Astrocyte of the hippocampus (primary cell): ENCODE data around the gene EFCAB6.

Experiments used
- DNase-seq: peaks from one replicate; pipeline ENCODE4 v3.0.0; 2011; ENCODE audit warnings: low read depth, low spot score

EFCAB6 gene

DNA sequence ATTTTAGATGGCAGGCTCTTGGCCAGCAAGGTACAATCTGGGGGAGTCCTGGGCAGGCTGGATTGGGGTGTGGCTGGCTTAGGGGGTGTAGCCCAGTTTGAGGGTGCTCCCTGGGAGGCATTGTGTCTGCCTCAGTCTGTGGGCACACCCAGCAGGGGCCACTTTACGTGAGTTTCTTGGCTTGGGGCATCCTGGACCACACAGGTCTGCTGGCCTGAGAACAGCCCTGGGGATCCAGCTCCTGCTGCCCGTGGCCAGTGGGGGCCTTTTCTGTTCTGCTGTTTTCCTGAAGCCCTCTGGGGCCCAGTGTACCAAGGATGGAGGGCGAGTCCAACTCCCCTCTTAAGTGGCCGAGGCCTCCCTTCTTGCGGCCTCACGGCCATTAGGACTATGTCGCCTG, 328.4 kb downstream of the EFCAB6 start:
- no peak for DNase-seq

DNA sequence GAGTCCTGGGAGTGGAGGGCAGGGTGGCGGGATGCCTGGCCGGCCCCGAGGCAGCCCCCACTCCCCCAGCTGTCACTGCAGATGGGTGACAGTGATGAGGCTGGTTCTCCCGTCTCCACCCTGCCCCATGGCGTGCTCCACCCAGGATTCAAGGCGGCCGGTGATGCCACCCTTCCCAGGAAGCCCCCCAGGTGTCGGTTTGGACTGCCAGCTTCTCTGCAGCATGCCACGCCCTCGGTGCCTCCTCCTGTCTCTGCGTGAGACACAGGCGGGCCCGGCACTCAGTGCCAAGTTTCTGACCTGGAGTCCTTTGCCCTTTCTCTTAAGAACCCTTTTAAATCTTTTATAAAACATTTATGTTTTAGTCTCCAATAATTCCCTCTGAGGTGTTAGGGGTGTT, 328.8 kb downstream of the EFCAB6 start:
- DNase-seq: no peak

DNA sequence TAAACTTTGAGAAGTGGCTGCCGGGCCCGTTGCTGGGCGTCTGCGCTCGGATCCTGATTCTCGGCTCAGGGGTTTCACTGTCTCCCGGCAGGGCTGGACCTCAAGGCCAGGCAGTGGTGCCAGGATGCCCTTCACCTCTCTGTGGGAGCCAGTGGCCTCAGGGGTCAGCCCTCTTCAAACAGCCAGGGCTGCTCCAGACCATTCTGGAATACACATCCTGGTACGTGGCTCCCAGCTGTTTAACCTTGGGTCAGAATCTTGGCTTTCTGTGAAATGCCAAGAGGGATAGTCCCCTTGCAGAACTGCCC, 329.8 kb downstream of the EFCAB6 start:
- no peak for DNase-seq

DNA sequence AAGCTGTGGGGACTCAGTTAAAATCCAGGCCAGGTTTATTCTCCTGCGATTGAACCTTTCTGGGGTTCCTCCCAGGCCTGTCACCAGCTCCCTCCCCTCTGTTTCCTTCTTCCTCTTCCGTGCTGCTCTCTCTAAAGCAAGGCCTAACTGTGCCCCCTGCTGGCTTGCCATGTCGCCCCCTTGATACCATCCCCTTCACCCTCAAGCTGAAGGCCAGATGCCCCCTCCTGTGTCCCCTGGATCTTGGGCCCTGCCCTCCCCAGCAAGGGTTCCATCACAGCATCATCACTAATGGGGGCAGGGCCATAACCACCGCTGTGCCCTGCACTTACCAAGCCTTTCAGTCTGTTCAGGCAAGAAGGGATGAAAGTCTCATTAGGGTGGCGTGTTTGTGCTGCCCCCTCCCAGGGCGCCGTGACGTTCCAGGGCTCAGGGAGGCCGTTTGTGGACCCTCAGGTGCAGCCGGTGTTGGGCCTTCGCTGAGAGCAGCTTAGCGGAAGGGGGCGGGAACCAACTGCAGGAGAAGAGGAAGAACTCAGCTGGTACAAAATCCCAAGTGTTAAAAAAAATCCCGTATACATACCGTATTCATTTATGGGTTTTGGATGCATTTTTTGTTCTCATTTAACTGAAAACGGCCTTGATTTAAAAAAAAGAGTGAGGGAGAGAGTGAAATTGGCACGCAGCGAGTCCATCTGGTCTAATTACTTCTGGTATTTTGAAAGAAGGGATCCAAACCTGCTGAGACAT, 330.4 kb downstream of the EFCAB6 start:
- no peak for DNase-seq

DNA sequence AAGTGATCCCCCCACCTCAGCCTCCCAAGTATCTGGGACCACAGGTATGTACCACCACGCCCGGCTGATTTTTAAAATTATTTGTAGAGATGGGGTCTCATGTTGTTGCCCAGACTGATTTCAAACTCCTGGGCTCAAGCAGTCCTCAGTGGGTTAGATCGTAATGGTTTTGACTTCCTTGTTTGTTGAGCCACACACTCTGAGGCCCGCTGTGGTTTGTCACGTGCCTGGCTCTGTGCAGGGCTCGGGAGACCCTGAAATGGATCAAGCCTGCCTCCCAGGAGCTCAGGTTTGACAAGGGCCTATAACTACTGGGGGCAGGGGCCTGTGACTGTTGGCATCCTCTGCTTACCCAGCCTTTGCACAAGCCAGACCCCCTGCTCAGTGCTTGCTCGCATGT, 332.1 kb downstream of the EFCAB6 start:
- no peak for DNase-seq

DNA sequence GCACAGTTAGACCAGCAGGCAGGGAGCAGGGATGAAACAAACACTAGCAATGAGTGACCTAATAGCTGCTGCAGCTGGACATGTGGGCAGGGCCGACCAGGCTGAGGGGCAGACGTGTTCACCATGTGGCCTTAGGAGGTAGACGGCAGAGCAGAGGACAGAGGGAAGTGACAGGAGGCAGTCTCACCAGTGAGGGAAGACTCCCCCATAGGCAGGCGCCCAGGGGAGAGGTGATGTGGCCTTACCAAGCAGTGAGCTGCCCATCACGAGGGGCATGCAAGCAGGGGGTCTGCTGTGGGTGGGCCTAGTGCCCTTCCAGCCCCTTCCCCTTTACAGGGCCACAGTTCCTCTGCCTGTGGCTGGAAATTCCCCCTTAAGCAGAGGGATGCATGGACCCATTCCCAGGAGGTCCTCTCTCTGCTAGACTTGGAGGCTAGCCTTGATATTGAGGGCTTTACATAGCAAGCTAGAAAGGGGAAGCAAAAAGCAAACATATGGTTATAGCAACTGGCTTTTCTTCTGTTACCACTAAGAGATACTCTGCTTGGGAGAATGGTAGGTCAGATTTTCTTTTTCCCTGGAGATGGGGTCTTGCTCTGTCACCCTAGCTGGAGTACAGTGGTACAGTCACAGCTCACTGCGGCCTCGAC, 332.7 kb downstream of the EFCAB6 start:
- DNase-seq: no peak
